ENCODE results near the gene SLC47A1.
"Not testable (repeated sequence)": the region's sequence is repeated elsewhere in the genome, so short reads cannot be mapped to it uniquely, and the experiment has no call there.

Gene SLC47A1

GRCh38 chr17:19523690-19524089 is 10.0 kb upstream of the SLC47A1 start:
- DNase-seq = no peak

GRCh38 chr17:19526950-19527349 is 6.7 kb upstream of the SLC47A1 start:
- not testable (repeated sequence) for DNase-seq

- no peak for DNase-seq
These were observed 1.7 kb upstream of the SLC47A1 start for GRCh38 chr17:19531780-19532501.

- DNase-seq = no peak
These were observed 477 bp upstream of the SLC47A1 start for GRCh38 chr17:19533036-19533717.

GRCh38 chr17:19534562-19535149 is 1.0 kb downstream of the SLC47A1 start:
- no peak for DNase-seq

GRCh38 chr17:19537111-19537510 is 3.5 kb downstream of the SLC47A1 start:
- no peak for DNase-seq

GRCh38 chr17:19538095-19539039 is 4.7 kb downstream of the SLC47A1 start:
- DNase-seq = no peak

GRCh38 chr17:19539040-19539399 is 5.4 kb downstream of the SLC47A1 start:
- DNase-seq = no peak

- no peak for DNase-seq
These were observed 6.2 kb downstream of the SLC47A1 start for GRCh38 chr17:19539841-19540311.

GRCh38 chr17:19540706-19541370 is 7.2 kb downstream of the SLC47A1 start:
- DNase-seq = no peak

- no peak for DNase-seq
These were observed 7.8 kb downstream of the SLC47A1 start for GRCh38 chr17:19541445-19541844.

- no peak for DNase-seq
These were observed 8.6 kb downstream of the SLC47A1 start for GRCh38 chr17:19542247-19542646.

- no peak for DNase-seq
These were observed 10.7 kb downstream of the SLC47A1 start for GRCh38 chr17:19544366-19544765.

GRCh38 chr17:19546289-19547065 is 12.8 kb downstream of the SLC47A1 start:
- DNase-seq = no peak

- no peak for DNase-seq
These were observed 16.3 kb downstream of the SLC47A1 start for GRCh38 chr17:19549746-19550623.

GRCh38 chr17:19551165-19551564 is 17.5 kb downstream of the SLC47A1 start:
- no peak for DNase-seq

GRCh38 chr17:19551591-19552148 is 18.0 kb downstream of the SLC47A1 start:
- no peak for DNase-seq

- DNase-seq = no peak
These were observed 19.4 kb downstream of the SLC47A1 start for GRCh38 chr17:19553036-19553435.

- DNase-seq = no peak
These were observed 20.7 kb downstream of the SLC47A1 start for GRCh38 chr17:19554393-19554792.

GRCh38 chr17:19555746-19556145 is 22.1 kb downstream of the SLC47A1 start:
- DNase-seq = no peak
